NCI-H69 (cell line): ENCODE results near the gene CCBE1.
"Not testable (repeated sequence)": the region's sequence is repeated elsewhere in the genome, so short reads cannot be mapped to it uniquely, and the experiment has no call there.

Experiments used
- DNase-seq: peaks from one replicate; lab custom pipeline; 2025; lab: John Stamatoyannopoulos, UW

CCBE1 gene

GRCh38 chr18:59697236-59697932 is at the start of gene CCBE1:
Gene CCBE1 (minus strand): TSS chr18:59697423.
- DNase-seq = peak; percentile 98

GRCh38 chr18:59744271-59744721 is 47.1 kb upstream of the CCBE1 start:
- DNase-seq = no peak

- no peak for DNase-seq
These were observed 46.3 kb upstream of the CCBE1 start for GRCh38 chr18:59743566-59743965.

- DNase-seq = no peak
These were observed 45.3 kb upstream of the CCBE1 start for GRCh38 chr18:59742325-59743111.

GRCh38 chr18:59740141-59740540 is 42.9 kb upstream of the CCBE1 start:
- DNase-seq = no peak

- no peak for DNase-seq
These were observed 40.6 kb upstream of the CCBE1 start for GRCh38 chr18:59737776-59738300.

- DNase-seq = not testable (repeated sequence)
These were observed 40.1 kb upstream of the CCBE1 start for GRCh38 chr18:59737335-59737734.

GRCh38 chr18:59736061-59736460 is 38.8 kb upstream of the CCBE1 start:
- no peak for DNase-seq

GRCh38 chr18:59735269-59735860 is 38.1 kb upstream of the CCBE1 start:
- DNase-seq = no peak

GRCh38 chr18:59733421-59733820 is 36.2 kb upstream of the CCBE1 start:
- DNase-seq = no peak

- DNase-seq = no peak
These were observed 33.7 kb upstream of the CCBE1 start for GRCh38 chr18:59730896-59731295.

- no peak for DNase-seq
These were observed 32.6 kb upstream of the CCBE1 start for GRCh38 chr18:59729781-59730180.

GRCh38 chr18:59728816-59729215 is 31.6 kb upstream of the CCBE1 start:
- DNase-seq = no peak

GRCh38 chr18:59725142-59725541 is 27.9 kb upstream of the CCBE1 start:
- DNase-seq = no peak

- no peak for DNase-seq
These were observed 26.9 kb upstream of the CCBE1 start for GRCh38 chr18:59724103-59724502.

GRCh38 chr18:59721931-59722330 is 24.7 kb upstream of the CCBE1 start:
- no peak for DNase-seq

- DNase-seq = no peak
These were observed 24.0 kb upstream of the CCBE1 start for GRCh38 chr18:59721211-59721610.

GRCh38 chr18:59719544-59720181 is 22.4 kb upstream of the CCBE1 start:
- no peak for DNase-seq

GRCh38 chr18:59718464-59719157 is 21.4 kb upstream of the CCBE1 start:
- no peak for DNase-seq

GRCh38 chr18:59718108-59718463 is 20.9 kb upstream of the CCBE1 start:
- no peak for DNase-seq

GRCh38 chr18:59717291-59717690 is 20.1 kb upstream of the CCBE1 start:
- no peak for DNase-seq

- peak; percentile 83 for DNase-seq
These were observed 18.7 kb upstream of the CCBE1 start for GRCh38 chr18:59715966-59716369.
